Measurements from ENCODE around the gene CFAP221. TPM values are rescaled to one million over a fixed set of nuclear protein-coding genes. Genes with fewer than 3 reads are reported as not detected.

CFAP221 gene
- total RNA-seq, 1 experiment from 2014 or later: not detected

DNA sequence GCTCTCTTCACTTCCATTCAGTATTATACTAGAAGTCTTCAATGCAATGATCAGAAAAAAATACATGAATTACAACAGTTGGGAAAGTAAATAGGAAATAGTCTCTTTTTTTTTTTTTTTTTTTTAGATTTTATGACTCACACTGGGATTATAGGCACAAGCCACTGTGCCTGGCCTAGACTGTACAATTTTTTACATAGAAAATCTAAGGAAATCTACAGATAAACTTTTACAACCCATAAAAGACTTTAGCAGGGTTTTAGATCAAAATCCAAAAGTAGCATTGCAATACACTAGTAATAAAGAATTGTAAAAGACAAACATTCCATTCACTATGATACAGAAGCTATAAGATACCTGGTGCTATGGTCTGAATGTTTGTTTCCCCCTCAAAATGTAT, 39.0 kb downstream of the CFAP221 start:
- Mint-ChIP-seq H3K27ac (ENCODE audit: low read depth, unreplicated experiment) (no peak overlapping the region), H3K36me3 (ENCODE audit: insufficient read depth, unreplicated experiment) (no peaks in the 10 kb centered on the region), H3K27me3 (ENCODE audit: insufficient read depth, unreplicated experiment) (no peaks in the 10 kb centered on the region), H3K9me3 (ENCODE audit: unreplicated experiment) (no peaks in the 10 kb centered on the region), H3K4me1 (ENCODE audit: insufficient read depth, unreplicated experiment) (peaks cover 7% of the 10 kb centered on the region), H3K4me3 (ENCODE audit: unreplicated experiment) (no peak overlapping the region)
- intact Hi-C loops (cut with micrococcal nuclease): no loop called here
- no peak for TF ChIP-seq CTCF (IDR thresholded peaks at IDR 0.05; ENCODE audit: unreplicated experiment)
- ChIA-PET CTCF (interaction anchor here (0.7 kb wide), 1 partner anchor 9 kb away, joined by 3 read pairs; no protein-coding TSS in a partner anchor), POLR2A (interaction anchor here (0.6 to 1.2 kb wide), 3 partner anchors 12 to 57 kb away, joined by 3 read pairs; no protein-coding TSS in a partner anchor)
- BruUV-seq (replicated peaks): no TSS peak
- DNase-seq (ENCODE audit: unreplicated experiment): no peak

- H3K27me3 Mint-ChIP-seq (ENCODE audit: insufficient read depth, unreplicated experiment): no peaks in the 10 kb centered on the region
- H3K4me3 Mint-ChIP-seq (ENCODE audit: unreplicated experiment): no peak overlapping the region
- intact Hi-C loops (cut with micrococcal nuclease): no loop called here
- TF ChIP-seq CTCF (IDR thresholded peaks at IDR 0.05; ENCODE audit: unreplicated experiment): no peak
- DNase-seq (ENCODE audit: unreplicated experiment): no peak
- ChIA-PET POLR2A (no interaction called here), CTCF (interaction anchor here (1.5 kb wide), 1 partner anchor 10 kb away, joined by 4 read pairs; no protein-coding TSS in a partner anchor)
- peaks cover 7% of the 10 kb centered on the region for H3K4me1 Mint-ChIP-seq (ENCODE audit: insufficient read depth, unreplicated experiment)
- no peaks in the 10 kb centered on the region for H3K36me3 Mint-ChIP-seq (ENCODE audit: insufficient read depth, unreplicated experiment)
- BruUV-seq (replicated peaks): no TSS peak
- H3K27ac Mint-ChIP-seq (ENCODE audit: low read depth, unreplicated experiment): no peak overlapping the region
- H3K9me3 Mint-ChIP-seq (ENCODE audit: unreplicated experiment): no peaks in the 10 kb centered on the region
Measured at GRCh38 chr2:119584469-119584868, 40.2 kb downstream of the CFAP221 start.

DNA sequence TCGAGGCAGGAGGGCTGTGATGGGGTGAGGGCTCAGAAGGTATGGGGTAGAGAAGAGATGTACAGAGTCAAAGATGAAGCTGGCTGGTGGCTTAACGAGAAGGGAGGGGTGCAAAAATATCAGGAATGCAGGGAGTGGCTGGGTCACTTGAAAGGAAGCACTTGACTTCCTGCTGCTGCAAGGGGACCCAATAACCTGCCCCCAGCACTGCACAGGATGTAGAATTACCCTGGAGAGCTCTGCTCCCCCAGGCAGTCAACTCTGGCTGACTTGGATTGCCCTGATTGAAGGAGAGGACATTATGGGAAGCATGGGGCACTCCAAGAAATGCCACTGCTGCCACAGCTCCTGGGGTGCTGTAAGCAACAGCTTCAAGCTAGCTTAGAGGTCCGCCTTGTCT, 41.8 kb downstream of the CFAP221 start:
- intact Hi-C loops (cut with micrococcal nuclease): no loop called here
- POLR2A ChIA-PET: interaction anchor here (0.6 kb wide), 1 partner anchor 29 kb away, joined by 3 read pairs; no protein-coding TSS in a partner anchor
- BruUV-seq (replicated peaks): no TSS peak
- H3K36me3 Mint-ChIP-seq (ENCODE audit: insufficient read depth, unreplicated experiment): no peaks in the 10 kb centered on the region
- CTCF ChIA-PET: interaction anchor here (0.6 to 1.5 kb wide), 6 partner anchors 9 to 589 kb away, joined by 3 to 4 read pairs (median 3); no protein-coding TSS in a partner anchor
- H3K4me1 Mint-ChIP-seq (ENCODE audit: insufficient read depth, unreplicated experiment): peaks cover 7% of the 10 kb centered on the region
- H3K27ac Mint-ChIP-seq (ENCODE audit: low read depth, unreplicated experiment): no peak overlapping the region
- no peak overlapping the region for H3K4me3 Mint-ChIP-seq (ENCODE audit: unreplicated experiment)
- DNase-seq (ENCODE audit: unreplicated experiment): no peak
- H3K9me3 Mint-ChIP-seq (ENCODE audit: unreplicated experiment): no peaks in the 10 kb centered on the region
- no peaks in the 10 kb centered on the region for H3K27me3 Mint-ChIP-seq (ENCODE audit: insufficient read depth, unreplicated experiment)
- TF ChIP-seq CTCF (IDR thresholded peaks at IDR 0.05; ENCODE audit: unreplicated experiment): no peak

DNA sequence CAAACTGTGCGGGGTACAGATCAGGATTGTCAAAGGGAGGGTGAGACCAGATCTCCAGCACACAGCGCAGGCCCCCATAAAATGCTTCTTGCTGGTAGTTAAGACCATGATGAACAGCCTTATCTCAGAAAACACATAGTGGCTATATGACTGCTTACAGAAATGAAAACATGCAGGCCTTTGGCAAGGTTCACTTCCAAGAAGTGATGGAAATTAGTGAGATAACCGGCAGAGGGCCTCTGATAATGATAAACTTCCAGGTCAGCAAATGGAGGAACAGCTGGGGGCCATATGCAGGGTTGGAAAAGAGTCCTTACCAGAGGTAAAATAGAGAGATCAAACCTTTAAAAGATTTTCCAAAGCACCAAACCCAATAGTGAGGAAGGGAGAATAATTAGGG, 46.6 kb downstream of the CFAP221 start:
- peaks cover 4% of the 10 kb centered on the region for H3K4me1 Mint-ChIP-seq (ENCODE audit: insufficient read depth, unreplicated experiment)
- TF ChIP-seq CTCF (IDR thresholded peaks at IDR 0.05; ENCODE audit: unreplicated experiment): no peak

More for the DNA sequence above, 46.6 kb downstream of the CFAP221 start:
- Mint-ChIP-seq H3K4me3 (ENCODE audit: unreplicated experiment) (no peak overlapping the region), H3K27me3 (ENCODE audit: insufficient read depth, unreplicated experiment) (no peaks in the 10 kb centered on the region), H3K27ac (ENCODE audit: low read depth, unreplicated experiment) (no peak overlapping the region), H3K9me3 (ENCODE audit: unreplicated experiment) (no peaks in the 10 kb centered on the region), H3K36me3 (ENCODE audit: insufficient read depth, unreplicated experiment) (no peaks in the 10 kb centered on the region)
- ChIA-PET CTCF (interaction anchor here (0.8 kb wide), 1 partner anchor 186 kb away, joined by 3 read pairs; no protein-coding TSS in a partner anchor), POLR2A (interaction anchor here (1.2 kb wide), 1 partner anchor 20 kb away, joined by 3 read pairs; no protein-coding TSS in a partner anchor)
- no TSS peak for BruUV-seq (replicated peaks)
- intact Hi-C loops (cut with micrococcal nuclease): no loop called here
- no peak for DNase-seq (ENCODE audit: unreplicated experiment)
